ENCODE results near the gene OXSR1.
"Not testable (repeated sequence)": the region's sequence is repeated elsewhere in the genome, so short reads cannot be mapped to it uniquely, and the experiment has no call there.

Gene OXSR1

GRCh38 chr3:38146504-38146903 lies 18.8 kb upstream of the OXSR1 start:
- no peak for DNase-seq

- no peak for DNase-seq
Measured at GRCh38 chr3:38147421-38147820, 17.9 kb upstream of the OXSR1 start.

GRCh38 chr3:38148311-38148882 lies 16.9 kb upstream of the OXSR1 start:
- DNase-seq: no peak

- no peak for DNase-seq
Measured at GRCh38 chr3:38149708-38150107, 15.6 kb upstream of the OXSR1 start.

GRCh38 chr3:38150780-38151528 lies 14.4 kb upstream of the OXSR1 start:
- no peak for DNase-seq

- DNase-seq: no peak
Measured at GRCh38 chr3:38151667-38152265, 13.6 kb upstream of the OXSR1 start.

- no peak for DNase-seq
Measured at GRCh38 chr3:38152609-38153008, 12.7 kb upstream of the OXSR1 start.

GRCh38 chr3:38153221-38153620 lies 12.1 kb upstream of the OXSR1 start:
- no peak for DNase-seq

GRCh38 chr3:38154033-38154494 lies 11.3 kb upstream of the OXSR1 start:
- DNase-seq: no peak

GRCh38 chr3:38154625-38155255 lies 10.6 kb upstream of the OXSR1 start:
- no peak for DNase-seq

- no peak for DNase-seq
Measured at GRCh38 chr3:38155825-38156224, 9.5 kb upstream of the OXSR1 start.

GRCh38 chr3:38157117-38157516 lies 8.2 kb upstream of the OXSR1 start:
- no peak for DNase-seq

GRCh38 chr3:38157595-38157994 lies 7.7 kb upstream of the OXSR1 start:
- no peak for DNase-seq

GRCh38 chr3:38158472-38158871 lies 6.9 kb upstream of the OXSR1 start:
- no peak for DNase-seq

- DNase-seq: not testable (repeated sequence)
Measured at GRCh38 chr3:38160704-38161103, 4.6 kb upstream of the OXSR1 start.

- no peak for DNase-seq
Measured at GRCh38 chr3:38163117-38163840, 2.1 kb upstream of the OXSR1 start.

GRCh38 chr3:38163841-38164642 lies 1.3 kb upstream of the OXSR1 start:
- no peak for DNase-seq

GRCh38 chr3:38164643-38164951 lies 740 bp upstream of the OXSR1 start:
- no peak for DNase-seq

- DNase-seq: no peak
Measured at GRCh38 chr3:38165722-38166387, 518 bp downstream of the OXSR1 start.

GRCh38 chr3:38167591-38167990 lies 2.3 kb downstream of the OXSR1 start:
- no peak for DNase-seq

- no peak for DNase-seq
Measured at GRCh38 chr3:38168151-38169026, 3.1 kb downstream of the OXSR1 start.
